ENCODE data around the gene ADNP. TPM values are rescaled to one million over a fixed set of nuclear protein-coding genes. Genes with fewer than 3 reads are reported as not detected.

Gene ADNP
- total and polyA plus RNA-seq, 2 experiments from 2014 or later: 95.0 to 106 TPM

DNA sequence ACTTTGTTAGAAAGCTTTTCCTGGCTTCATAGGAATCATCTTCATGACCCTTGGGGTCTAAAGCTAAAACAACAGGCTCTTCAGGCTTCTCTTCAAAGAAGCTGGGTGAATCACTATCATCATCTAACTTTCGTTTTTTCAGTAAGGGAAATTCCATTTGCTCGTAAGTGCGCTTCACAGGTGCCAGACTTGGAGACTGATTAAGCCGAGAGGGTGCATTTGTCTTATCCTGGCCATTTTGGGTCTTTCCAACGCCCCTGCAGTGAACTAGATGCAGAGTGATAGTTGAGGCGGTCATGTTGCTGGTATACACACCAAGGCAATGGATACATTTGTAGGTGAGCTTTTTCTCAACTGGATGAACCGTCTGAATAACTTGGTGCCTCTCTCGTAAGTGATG is 38.8 kb downstream of the ADNP start:
- Histone ChIP-seq H3K4me2 (no peak overlapping the region), H3K27ac (ENCODE audit: low read depth) (0 out of 2 replicates have a peak overlapping the region, but pooled peaks have one; percentile 6), H3K9me2 (ENCODE audit: insufficient read depth) (no peaks in the 10 kb centered on the region), H3F3A (replicated peaks; ENCODE audit: low read depth) (peaks cover 34% of the 10 kb centered on the region; the same call in 1 of the 2 replicates), H3K79me2 (replicated peaks; ENCODE audit: insufficient read depth) (peaks cover 54% of the 10 kb centered on the region), H3K4me1 (ENCODE audit: insufficient read depth) (no peaks in the 10 kb centered on the region; the same call in 1 of the 2 replicates), H4K20me1 (replicated peaks; ENCODE audit: insufficient read depth) (peaks cover 66% of the 10 kb centered on the region), H2AFZ (no peak overlapping the region), H3K27me3 (ENCODE audit: insufficient read depth) (no peaks in the 10 kb centered on the region), H3K36me3 (ENCODE audit: insufficient read depth) (peaks cover 56% of the 10 kb centered on the region), H3K4me3 (no peak overlapping the region)
- ATAC-seq (no peak), DNase-seq (ENCODE audit: low spot score) (no peak)
- Mint-ChIP-seq H3K27me3 (ENCODE audit: insufficient read depth, low read depth, poor library complexity) (peaks cover 14% of the 10 kb centered on the region), H3K9me3 (no peaks in the 10 kb centered on the region), H3K4me3 (no peak overlapping the region), H3K36me3 (ENCODE audit: low read depth) (peaks cover 91% of the 10 kb centered on the region), H3K4me1 (peaks cover 6% of the 10 kb centered on the region; the same call in 1 of the 3 replicates), H3K27ac (no peak overlapping the region)
- TF ChIP-seq NANOG (IDR thresholded peaks at IDR 0.05; ENCODE audit: borderline replicate concordance): no peak
- TF ChIP-seq, protein P1, sequence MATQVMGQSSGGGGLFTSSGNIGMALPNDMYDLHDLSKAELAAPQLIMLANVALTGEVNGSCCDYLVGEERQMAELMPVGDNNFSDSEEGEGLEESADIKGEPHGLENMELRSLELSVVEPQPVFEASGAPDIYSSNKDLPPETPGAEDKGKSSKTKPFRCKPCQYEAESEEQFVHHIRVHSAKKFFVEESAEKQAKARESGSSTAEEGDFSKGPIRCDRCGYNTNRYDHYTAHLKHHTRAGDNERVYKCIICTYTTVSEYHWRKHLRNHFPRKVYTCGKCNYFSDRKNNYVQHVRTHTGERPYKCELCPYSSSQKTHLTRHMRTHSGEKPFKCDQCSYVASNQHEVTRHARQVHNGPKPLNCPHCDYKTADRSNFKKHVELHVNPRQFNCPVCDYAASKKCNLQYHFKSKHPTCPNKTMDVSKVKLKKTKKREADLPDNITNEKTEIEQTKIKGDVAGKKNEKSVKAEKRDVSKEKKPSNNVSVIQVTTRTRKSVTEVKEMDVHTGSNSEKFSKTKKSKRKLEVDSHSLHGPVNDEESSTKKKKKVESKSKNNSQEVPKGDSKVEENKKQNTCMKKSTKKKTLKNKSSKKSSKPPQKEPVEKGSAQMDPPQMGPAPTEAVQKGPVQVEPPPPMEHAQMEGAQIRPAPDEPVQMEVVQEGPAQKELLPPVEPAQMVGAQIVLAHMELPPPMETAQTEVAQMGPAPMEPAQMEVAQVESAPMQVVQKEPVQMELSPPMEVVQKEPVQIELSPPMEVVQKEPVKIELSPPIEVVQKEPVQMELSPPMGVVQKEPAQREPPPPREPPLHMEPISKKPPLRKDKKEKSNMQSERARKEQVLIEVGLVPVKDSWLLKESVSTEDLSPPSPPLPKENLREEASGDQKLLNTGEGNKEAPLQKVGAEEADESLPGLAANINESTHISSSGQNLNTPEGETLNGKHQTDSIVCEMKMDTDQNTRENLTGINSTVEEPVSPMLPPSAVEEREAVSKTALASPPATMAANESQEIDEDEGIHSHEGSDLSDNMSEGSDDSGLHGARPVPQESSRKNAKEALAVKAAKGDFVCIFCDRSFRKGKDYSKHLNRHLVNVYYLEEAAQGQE (IDR thresholded peaks at IDR 0.05; ENCODE audit: unreplicated experiment): no peak
- no peak for TF ChIP-seq CREB1 (CRISPR knock-in tag; IDR thresholded peaks at IDR 0.05; ENCODE audit: low read depth)

DNA sequence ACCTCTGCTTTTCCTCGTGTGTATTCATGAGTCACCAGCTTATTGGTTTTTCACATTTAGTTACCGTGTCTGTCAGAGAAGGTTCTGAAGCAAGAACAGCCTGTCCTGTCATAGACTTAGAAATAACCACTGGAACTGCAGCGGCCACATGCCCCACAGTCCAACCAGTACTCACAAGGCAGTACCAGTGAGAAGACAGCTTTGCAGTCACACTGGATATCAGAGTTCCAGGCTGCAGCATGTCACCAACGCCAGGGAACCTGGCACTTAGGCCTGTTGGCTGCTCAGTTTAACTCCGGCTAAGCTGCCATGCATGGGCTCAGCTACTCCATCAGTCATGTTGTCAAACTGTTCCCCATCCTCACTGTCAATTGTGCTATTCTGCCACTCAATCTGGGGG is 40.1 kb downstream of the ADNP start:
- Histone ChIP-seq H3K4me1 (ENCODE audit: insufficient read depth) (no peaks in the 10 kb centered on the region; the same call in 1 of the 2 replicates), H3K27ac (ENCODE audit: low read depth) (no peak overlapping the region), H4K20me1 (replicated peaks; ENCODE audit: insufficient read depth) (peaks cover 61% of the 10 kb centered on the region), H3K9me2 (ENCODE audit: insufficient read depth) (no peaks in the 10 kb centered on the region), H3K4me2 (no peak overlapping the region), H3K4me3 (no peak overlapping the region), H2AFZ (no peak overlapping the region), H3K79me2 (replicated peaks; ENCODE audit: insufficient read depth) (peaks cover 41% of the 10 kb centered on the region), H3F3A (replicated peaks; ENCODE audit: low read depth) (peaks cover 41% of the 10 kb centered on the region), H3K36me3 (ENCODE audit: insufficient read depth) (peaks cover 51% of the 10 kb centered on the region), H3K27me3 (ENCODE audit: insufficient read depth) (no peaks in the 10 kb centered on the region)
- Mint-ChIP-seq H3K27ac (no peak overlapping the region), H3K36me3 (ENCODE audit: low read depth) (peaks cover 80% of the 10 kb centered on the region), H3K9me3 (no peaks in the 10 kb centered on the region), H3K4me3 (no peak overlapping the region), H3K4me1 (peaks cover 6% of the 10 kb centered on the region; the same call in 1 of the 3 replicates), H3K27me3 (ENCODE audit: insufficient read depth, low read depth, poor library complexity) (peaks cover 9% of the 10 kb centered on the region)
- no peak for DNase-seq (ENCODE audit: low spot score)
- ATAC-seq: no peak
- no peak for TF ChIP-seq POLR2AphosphoS5 (IDR thresholded peaks at IDR 0.05; ENCODE audit: low read depth)
- TF ChIP-seq, protein P2, sequence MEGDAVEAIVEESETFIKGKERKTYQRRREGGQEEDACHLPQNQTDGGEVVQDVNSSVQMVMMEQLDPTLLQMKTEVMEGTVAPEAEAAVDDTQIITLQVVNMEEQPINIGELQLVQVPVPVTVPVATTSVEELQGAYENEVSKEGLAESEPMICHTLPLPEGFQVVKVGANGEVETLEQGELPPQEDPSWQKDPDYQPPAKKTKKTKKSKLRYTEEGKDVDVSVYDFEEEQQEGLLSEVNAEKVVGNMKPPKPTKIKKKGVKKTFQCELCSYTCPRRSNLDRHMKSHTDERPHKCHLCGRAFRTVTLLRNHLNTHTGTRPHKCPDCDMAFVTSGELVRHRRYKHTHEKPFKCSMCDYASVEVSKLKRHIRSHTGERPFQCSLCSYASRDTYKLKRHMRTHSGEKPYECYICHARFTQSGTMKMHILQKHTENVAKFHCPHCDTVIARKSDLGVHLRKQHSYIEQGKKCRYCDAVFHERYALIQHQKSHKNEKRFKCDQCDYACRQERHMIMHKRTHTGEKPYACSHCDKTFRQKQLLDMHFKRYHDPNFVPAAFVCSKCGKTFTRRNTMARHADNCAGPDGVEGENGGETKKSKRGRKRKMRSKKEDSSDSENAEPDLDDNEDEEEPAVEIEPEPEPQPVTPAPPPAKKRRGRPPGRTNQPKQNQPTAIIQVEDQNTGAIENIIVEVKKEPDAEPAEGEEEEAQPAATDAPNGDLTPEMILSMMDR (conservative IDR thresholded peaks at IDR 0.05; ENCODE audit: low read depth in 2 of 2): no peak
- TF ChIP-seq ZNF331 (CRISPR knock-in tag; IDR thresholded peaks at IDR 0.05; ENCODE audit: low read depth): no peak
- TF ChIP-seq ZNF114 (CRISPR knock-in tag; IDR thresholded peaks at IDR 0.05): no peak
- no peak for TF ChIP-seq EZH2phosphoT487 (IDR thresholded peaks at IDR 0.05; ENCODE audit: unreplicated experiment)
- TF ChIP-seq, protein P1 (IDR thresholded peaks at IDR 0.05; ENCODE audit: unreplicated experiment): no peak
- TF ChIP-seq CREB1 (CRISPR knock-in tag; IDR thresholded peaks at IDR 0.05; ENCODE audit: low read depth): no peak
- no peak for TF ChIP-seq JUNB (IDR thresholded peaks at IDR 0.05; ENCODE audit: unreplicated experiment)
- TF ChIP-seq STAT1 (IDR thresholded peaks at IDR 0.05; ENCODE audit: unreplicated experiment): no peak
- no peak for TF ChIP-seq NANOG (IDR thresholded peaks at IDR 0.05; ENCODE audit: borderline replicate concordance)
- no peak for TF ChIP-seq EZH2 (IDR thresholded peaks at IDR 0.05; ENCODE audit: low read depth, unreplicated experiment)
- TF ChIP-seq, protein P3, sequence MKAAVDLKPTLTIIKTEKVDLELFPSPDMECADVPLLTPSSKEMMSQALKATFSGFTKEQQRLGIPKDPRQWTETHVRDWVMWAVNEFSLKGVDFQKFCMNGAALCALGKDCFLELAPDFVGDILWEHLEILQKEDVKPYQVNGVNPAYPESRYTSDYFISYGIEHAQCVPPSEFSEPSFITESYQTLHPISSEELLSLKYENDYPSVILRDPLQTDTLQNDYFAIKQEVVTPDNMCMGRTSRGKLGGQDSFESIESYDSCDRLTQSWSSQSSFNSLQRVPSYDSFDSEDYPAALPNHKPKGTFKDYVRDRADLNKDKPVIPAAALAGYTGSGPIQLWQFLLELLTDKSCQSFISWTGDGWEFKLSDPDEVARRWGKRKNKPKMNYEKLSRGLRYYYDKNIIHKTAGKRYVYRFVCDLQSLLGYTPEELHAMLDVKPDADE (IDR thresholded peaks at IDR 0.05): no peak
